Thoracic aorta endothelial cell (primary cell): ENCODE data around the gene PTH2R. TPM values are rescaled to one million over a fixed set of nuclear protein-coding genes. Genes with fewer than 3 reads are reported as not detected.

Source experiments
- total RNA-seq: library from RNA; depleted of rRNA; stranded (reverse); fragments of >200 nt; gene quantifications from 2 replicates; pipeline ENCODE4 v1.2.3, GENCODE V29; 2012

Gene PTH2R, protein sequence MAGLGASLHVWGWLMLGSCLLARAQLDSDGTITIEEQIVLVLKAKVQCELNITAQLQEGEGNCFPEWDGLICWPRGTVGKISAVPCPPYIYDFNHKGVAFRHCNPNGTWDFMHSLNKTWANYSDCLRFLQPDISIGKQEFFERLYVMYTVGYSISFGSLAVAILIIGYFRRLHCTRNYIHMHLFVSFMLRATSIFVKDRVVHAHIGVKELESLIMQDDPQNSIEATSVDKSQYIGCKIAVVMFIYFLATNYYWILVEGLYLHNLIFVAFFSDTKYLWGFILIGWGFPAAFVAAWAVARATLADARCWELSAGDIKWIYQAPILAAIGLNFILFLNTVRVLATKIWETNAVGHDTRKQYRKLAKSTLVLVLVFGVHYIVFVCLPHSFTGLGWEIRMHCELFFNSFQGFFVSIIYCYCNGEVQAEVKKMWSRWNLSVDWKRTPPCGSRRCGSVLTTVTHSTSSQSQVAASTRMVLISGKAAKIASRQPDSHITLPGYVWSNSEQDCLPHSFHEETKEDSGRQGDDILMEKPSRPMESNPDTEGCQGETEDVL
- total RNA-seq: 0.13 TPM in 1 of 2 replicates, not detected in the other

DNA sequence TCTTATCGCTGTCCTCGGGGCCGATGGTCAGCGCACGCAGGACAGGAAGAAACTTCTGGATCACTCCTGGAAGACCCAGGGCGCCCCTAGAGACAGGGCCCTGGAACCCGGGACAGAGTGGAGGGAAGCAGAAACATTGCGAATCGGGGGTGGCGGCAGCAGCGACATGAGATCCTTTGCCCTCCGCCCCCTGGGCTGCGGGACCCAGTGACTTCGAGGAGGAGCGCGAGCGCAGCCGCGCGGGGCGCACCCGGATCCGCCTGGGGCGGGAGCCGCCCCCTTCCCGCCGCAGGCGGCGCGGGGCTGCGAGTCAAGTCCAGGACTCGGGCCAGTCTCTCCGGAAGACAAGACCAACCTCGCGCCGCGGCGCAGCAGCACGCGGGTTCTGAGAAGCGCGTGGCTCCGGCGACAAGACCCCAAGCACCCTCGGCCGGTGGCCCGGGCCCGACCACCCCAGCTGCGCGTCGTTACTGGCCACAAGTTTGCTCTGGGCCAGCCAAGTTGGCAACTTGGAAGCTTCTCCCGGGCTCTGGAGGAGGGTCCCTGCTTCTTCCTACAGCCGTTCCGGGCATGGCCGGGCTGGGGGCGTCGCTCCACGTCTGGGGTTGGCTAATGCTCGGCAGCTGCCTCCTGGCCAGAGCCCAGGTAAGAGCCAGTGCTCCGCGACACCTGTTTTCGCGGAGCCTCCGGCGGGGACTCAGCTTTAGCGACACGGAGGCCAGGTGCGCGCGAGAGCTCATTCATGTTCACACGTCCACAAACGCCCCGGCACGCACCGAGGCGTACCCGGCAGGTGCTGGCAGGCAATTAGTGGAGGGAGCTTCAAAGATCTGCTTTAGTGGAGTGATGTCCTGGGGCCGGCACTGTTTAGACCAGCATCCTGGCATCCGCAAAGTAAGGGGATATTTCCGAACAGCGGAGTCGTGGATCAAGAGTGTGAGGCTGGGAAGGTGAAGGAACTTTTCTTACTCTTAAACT is at the start of gene PTH2R:
TSS of gene PTH2R (plus strand) at position 319 of the 978 bp plus-strand sequence. CDS start at position 571, 252 bp downstream.

Other genes starting within 250 kb of the PTH2R start
- gene CRYGA, start 243.2 kb upstream of the PTH2R start, total RNA-seq: not detected in 2 replicates
- not detected in 2 replicates for gene C2orf80, start 216.8 kb upstream of the PTH2R start, total RNA-seq
- gene IDH1, start 151.7 kb upstream of the PTH2R start, total RNA-seq: 129 and 163 TPM in 2 replicates
- 45.6 and 52.9 TPM in 2 replicates for gene PIKFYVE, start 140.5 kb upstream of the PTH2R start, total RNA-seq